HepG2 (cell line): ENCODE measurements around the gene PRUNE1. TPM values are rescaled to one million over a fixed set of nuclear protein-coding genes. Genes with fewer than 3 reads are reported as not detected.
A peak's percentile ranks its signal among the peaks of the same experiment; 100 is the strongest.

ENCODE experiments used
- DZIP1 ChIP-seq: sonication (generic); formaldehyde crosslinking; IDR thresholded peaks from 2 replicates; pipeline ENCODE4 v1.5.0; 2020; ENCODE audit warnings: mild to moderate bottlenecking, missing genetic modification reagents
- ELF4 ChIP-seq: sonication (generic); formaldehyde crosslinking; IDR thresholded peaks from 2 replicates; pipeline ENCODE4 v1.5.0; 2020; ENCODE audit warnings: missing genetic modification reagents, mild to moderate bottlenecking, moderate library complexity, borderline replicate concordance
- HES4 ChIP-seq: sonication (generic); formaldehyde crosslinking; IDR thresholded peaks from 2 replicates; pipeline ENCODE4 v1.9.0; 2021; ENCODE audit warnings: mild to moderate bottlenecking, missing genetic modification reagents, borderline replicate concordance
- HNRNPUL1 ChIP-seq: fragments of 200-400 bp; formaldehyde crosslinking; IDR thresholded peaks from 2 replicates; pipeline ENCODE4 v1.6.1; 2017; ENCODE audit warnings: low read depth, mild to moderate bottlenecking, low read length, moderate library complexity
- HOMEZ ChIP-seq: IDR thresholded peaks from 2 replicates; pipeline ENCODE4 v1.6.1; 2016; ENCODE audit warnings: low read depth
- MIER3 ChIP-seq: IDR thresholded peaks from 2 replicates; pipeline ENCODE4 v1.6.1; 2016; ENCODE audit warnings: missing compliant biosample characterization, borderline replicate concordance
- PHB2 ChIP-seq: fragments of 450-650 bp; IDR thresholded peaks from 2 replicates; pipeline ENCODE4 v1.6.1; 2018; ENCODE audit not compliant: partially characterized antibody
- RAD51 ChIP-seq: fragments of 450-650 bp; IDR thresholded peaks from 2 replicates; pipeline ENCODE4 v1.6.1; 2016; ENCODE audit warnings: borderline replicate concordance
- RBFOX2 ChIP-seq: fragments of 200-400 bp; formaldehyde crosslinking; IDR thresholded peaks from 2 replicates; pipeline ENCODE4 v1.6.1; 2017; ENCODE audit warnings: low read depth, mild to moderate bottlenecking, low read length
- SALL1 ChIP-seq: sonication (generic); formaldehyde crosslinking; IDR thresholded peaks from 2 replicates; pipeline ENCODE4 v1.8.0; 2022; ENCODE audit warnings: mild to moderate bottlenecking, missing genetic modification reagents
- SMAD9 ChIP-seq: sonication (generic); formaldehyde crosslinking; IDR thresholded peaks from 2 replicates; pipeline ENCODE4 v1.5.1; 2020; ENCODE audit warnings: mild to moderate bottlenecking, missing genetic modification reagents
- ZBTB1 ChIP-seq: sonication (generic); formaldehyde crosslinking; IDR thresholded peaks from 2 replicates; pipeline ENCODE4 v1.4.0; 2020; ENCODE audit warnings: missing genetic modification reagents, borderline replicate concordance
- ZBTB26 ChIP-seq: IDR thresholded peaks from 2 replicates; pipeline ENCODE4 v1.6.1; 2016; ENCODE audit warnings: missing compliant biosample characterization, missing genetic modification reagents, borderline replicate concordance
- ZBTB43 ChIP-seq: sonication (generic); formaldehyde crosslinking; conservative IDR thresholded peaks from 2 replicates; pipeline ENCODE4 v1.4.0; 2020; ENCODE audit warnings: missing genetic modification reagents
- ZNF136 ChIP-seq: sonication (generic); formaldehyde crosslinking; IDR thresholded peaks from 2 replicates; pipeline ENCODE4 v1.8.1; 2022; ENCODE audit warnings: low read depth, mild to moderate bottlenecking, moderate library complexity, missing genetic modification reagents
- ZNF543 ChIP-seq: sonication (generic); formaldehyde crosslinking; IDR thresholded peaks from 2 replicates; pipeline ENCODE4 v1.4.0; 2020; ENCODE audit warnings: mild to moderate bottlenecking, missing genetic modification reagents
- ZNF589 ChIP-seq: sonication (generic); formaldehyde crosslinking; conservative IDR thresholded peaks from 2 replicates; pipeline ENCODE4 v1.8.0; 2022; ENCODE audit warnings: mild to moderate bottlenecking, moderate library complexity, missing genetic modification reagents
- ZNF746 ChIP-seq: sonication (generic); formaldehyde crosslinking; IDR thresholded peaks from 2 replicates; pipeline ENCODE4 v1.8.0; 2022; ENCODE audit warnings: mild to moderate bottlenecking, missing genetic modification reagents
- ZNF841 ChIP-seq: sonication (generic); formaldehyde crosslinking; IDR thresholded peaks from 2 replicates; pipeline ENCODE4 v1.8.1; 2023; ENCODE audit warnings: missing genetic modification reagents, borderline replicate concordance
- polyA plus RNA-seq, 8 experiments: library from polyadenylated mRNA; depleted of rRNA in 3 of 8; stranded (reverse) in 7 of 8; unstranded in 1 of 8; fragments of >200 nt; fragmentation: Illumina TruSeq in 4 of 8; extraction: Trizol in 4 of 8; gene quantifications; 2 replicates each; pipeline versions ENCODE4 v1.2.1 to v1.2.3, GENCODE V29; 2011 to 2016; ENCODE audit warnings: low read depth in 4 of 8, missing spikeins in 1 of 8, mixed read lengths in 1 of 8; ENCODE audit not compliant: insufficient read depth in 1 of 8
- total RNA-seq, 5 experiments: library from RNA; depleted of rRNA; stranded (reverse); fragments of >200 nt; fragmentation: Illumina TruSeq; extraction: Trizol; gene quantifications; 2 replicates each; pipeline ENCODE4 v1.2.3, GENCODE V29; 2016; ENCODE audit warnings: low read depth in 1 of 5

The PRUNE1 gene
- total and polyA plus RNA-seq, 2 of the 13 experiments (the other 11 are each of a cell fraction or from before 2014, with no cell fraction given), result 19.0 to 31.9 TPM

GRCh38 chr1:151059109-151060006 is 51.1 kb downstream of the PRUNE1 start, which contains the start of gene CDC42SE1 (continued):
- TF ChIP-seq HES4 (CRISPR knock-in tag) (peak; percentile 75), ZNF746 (CRISPR knock-in tag) (peak; percentile 49; the same call in 1 of the 2 replicates), ZBTB43 (CRISPR knock-in tag) (no peak), ZBTB26 (CRISPR knock-in tag) (peak; percentile 44; the same call in 1 of the 2 replicates), ZNF136 (CRISPR knock-in tag) (peak; percentile 52; the same call in 1 of the 2 replicates), MIER3 (CRISPR knock-in tag) (peak; percentile 63; the same call in 1 of the 2 replicates), DZIP1 (CRISPR knock-in tag) (no peak), PHB2 (no peak), RAD51 (no peak), ZNF589 (CRISPR knock-in tag) (0 out of 2 replicates have a peak, but pooled peaks have one; percentile 71), ZNF543 (CRISPR knock-in tag) (0 out of 2 replicates have a peak, but pooled peaks have one; percentile 67), SALL1 (peak; percentile 88), SMAD9 (CRISPR knock-in tag) (no peak), ZBTB1 (no peak), HOMEZ (CRISPR knock-in tag) (no peak), ZNF841 (CRISPR knock-in tag) (no peak), RBFOX2 (peak; percentile 90), ELF4 (CRISPR knock-in tag) (0 out of 2 replicates have a peak, but pooled peaks have one; percentile 64), HNRNPUL1 (no peak)
